IPS-20b (cell line): ENCODE results near the gene CNTROB.

Experiments used
- H3K27ac ChIP-seq: one replicate; pipeline ENCODE4 v1.5.1; 2013; ENCODE audit warnings: low read length
- H3K27me3 ChIP-seq: 2 replicates; pipeline ENCODE4 v1.6.1; 2013; ENCODE audit warnings: mild to moderate bottlenecking, low read length, inconsistent platforms; ENCODE audit not compliant: insufficient read depth
- H3K36me3 ChIP-seq: 2 replicates; pipeline ENCODE4 v1.6.1; 2013; ENCODE audit warnings: low read depth, mild to moderate bottlenecking, inconsistent platforms, low read length, moderate library complexity; ENCODE audit not compliant: insufficient read depth
- H3K4me1 ChIP-seq: 2 replicates; pipeline ENCODE4 v1.6.1; 2013; ENCODE audit warnings: mild to moderate bottlenecking, control low read depth, inconsistent platforms, low read length, moderate library complexity; ENCODE audit not compliant: insufficient read depth
- H3K4me3 ChIP-seq: 2 replicates; pipeline ENCODE4 v1.5.1; 2013; ENCODE audit warnings: mild to moderate bottlenecking, low read length, inconsistent platforms
- H3K9ac ChIP-seq: 2 replicates; pipeline ENCODE4 v1.6.1; 2013; ENCODE audit warnings: low read depth, mild to moderate bottlenecking, inconsistent platforms, low read length, moderate library complexity
- H3K9me3 ChIP-seq: 2 replicates; pipeline ENCODE4 v1.6.1; 2013; ENCODE audit warnings: mild to moderate bottlenecking, low read depth, low read length, inconsistent platforms; ENCODE audit not compliant: insufficient read depth

Gene CNTROB

DNA sequence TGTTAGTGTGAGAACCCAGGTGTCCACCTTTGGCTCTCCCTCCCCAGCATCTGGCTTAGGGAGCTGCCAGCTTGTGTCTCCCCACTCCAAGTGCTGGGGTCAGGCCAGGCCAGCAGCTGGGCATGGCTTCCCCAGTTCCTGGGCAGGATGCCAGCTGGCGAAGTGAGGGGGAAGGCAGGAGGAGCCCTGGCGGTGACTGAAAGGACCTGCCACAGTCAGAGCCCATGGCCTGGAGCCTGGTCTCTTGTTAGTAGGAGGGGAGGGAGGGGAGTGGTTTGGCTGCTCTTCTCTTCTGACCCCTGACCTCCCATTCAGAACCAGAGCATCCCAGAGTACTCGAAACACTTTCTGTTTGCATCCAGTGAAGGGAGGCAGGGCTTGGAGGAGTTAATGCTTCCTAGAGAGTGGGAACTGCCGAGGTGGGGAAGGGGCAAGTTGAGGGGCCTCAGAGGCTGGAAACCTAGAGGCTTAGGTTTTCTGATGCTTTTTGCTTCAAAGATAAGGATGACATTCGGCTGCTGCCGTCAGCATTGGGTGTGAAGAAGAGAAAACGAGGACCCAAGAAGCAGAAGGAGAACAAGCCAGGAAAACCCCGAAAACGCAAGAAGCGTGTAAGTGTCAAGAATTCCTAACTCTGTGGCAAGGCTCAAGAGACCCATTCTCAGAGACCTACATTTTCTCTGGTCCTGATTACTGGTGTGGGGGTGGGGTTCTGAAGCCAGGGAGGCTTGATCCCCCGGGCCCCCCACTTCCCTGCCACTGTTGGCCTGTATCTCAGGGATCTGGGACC lies 42.6 kb upstream of the CNTROB start:
- H3K36me3 ChIP-seq = peaks cover 7% of the 10 kb centered on the region; the same call in 1 of the 2 replicates
- no peak overlapping the region for H3K9ac ChIP-seq

DNA sequence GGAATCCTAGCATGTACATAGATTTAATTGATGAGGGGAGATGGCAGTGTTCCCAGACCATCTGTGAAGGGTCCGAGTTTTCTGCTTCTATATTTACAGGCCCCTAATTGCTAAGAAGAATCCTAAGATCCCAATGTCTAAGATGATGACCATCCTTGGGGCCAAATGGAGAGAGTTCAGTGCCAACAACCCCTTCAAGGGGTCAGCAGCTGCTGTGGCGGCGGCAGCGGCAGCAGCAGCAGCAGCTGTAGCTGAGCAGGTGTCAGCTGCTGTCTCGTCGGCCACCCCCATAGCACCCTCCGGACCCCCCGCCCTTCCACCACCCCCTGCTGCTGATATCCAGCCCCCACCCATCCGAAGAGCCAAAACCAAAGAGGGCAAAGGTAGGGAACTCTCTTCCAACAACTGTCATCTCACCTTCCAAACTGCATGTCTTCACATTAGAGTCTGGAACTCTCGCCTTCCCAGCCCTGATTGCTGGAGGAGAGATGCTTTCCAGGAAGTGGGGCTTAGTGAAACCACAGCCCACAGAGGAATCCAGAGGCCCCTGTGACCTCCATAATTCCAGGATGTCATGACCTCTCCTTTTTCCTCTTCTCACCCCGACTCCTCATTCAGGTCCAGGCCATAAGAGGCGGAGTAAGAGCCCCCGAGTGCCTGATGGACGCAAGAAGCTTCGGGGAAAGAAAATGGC lies 38.7 kb upstream of the CNTROB start:
- Histone ChIP-seq H3K9me3 (no peaks in the 10 kb centered on the region), H3K36me3 (peaks cover 28% of the 10 kb centered on the region), H3K9ac (no peak overlapping the region), H3K4me3 (no peak overlapping the region), H3K27ac (no peak overlapping the region), H3K27me3 (no peaks in the 10 kb centered on the region; the same call in 1 of the 2 replicates), H3K4me1 (peaks cover 10% of the 10 kb centered on the region; the same call in 1 of the 2 replicates)

More for the DNA sequence above, 42.6 kb upstream of the CNTROB start:
- Histone ChIP-seq H3K4me3 (no peak overlapping the region), H3K4me1 (peaks cover 21% of the 10 kb centered on the region; the same call in 1 of the 2 replicates), H3K27ac (no peak overlapping the region), H3K9me3 (no peaks in the 10 kb centered on the region), H3K27me3 (peaks cover 20% of the 10 kb centered on the region; the same call in 1 of the 2 replicates)

DNA sequence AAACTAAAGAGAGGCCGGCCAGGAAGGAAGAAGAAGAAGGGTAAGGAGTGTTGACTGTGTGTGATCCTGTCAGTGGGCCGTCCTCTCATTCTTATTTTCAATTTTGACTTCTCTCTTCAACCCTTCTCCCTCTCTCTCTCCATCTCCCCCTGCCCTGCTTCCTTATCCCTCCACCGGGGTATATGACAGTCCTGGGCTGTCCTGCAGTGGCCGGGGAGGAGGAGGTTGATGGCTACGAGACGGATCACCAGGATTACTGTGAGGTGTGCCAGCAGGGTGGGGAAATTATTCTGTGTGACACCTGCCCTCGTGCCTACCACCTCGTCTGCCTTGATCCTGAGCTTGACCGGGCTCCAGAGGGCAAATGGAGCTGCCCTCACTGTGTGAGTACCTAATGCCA lies 37.8 kb upstream of the CNTROB start:
- H3K9ac ChIP-seq = no peak overlapping the region
- no peaks in the 10 kb centered on the region for H3K9me3 ChIP-seq
- peaks cover 34% of the 10 kb centered on the region for H3K36me3 ChIP-seq
- no peak overlapping the region for H3K27ac ChIP-seq
- no peaks in the 10 kb centered on the region for H3K27me3 ChIP-seq
- no peak overlapping the region for H3K4me3 ChIP-seq
- H3K4me1 ChIP-seq = peaks cover 2% of the 10 kb centered on the region; the same call in 1 of the 2 replicates

DNA sequence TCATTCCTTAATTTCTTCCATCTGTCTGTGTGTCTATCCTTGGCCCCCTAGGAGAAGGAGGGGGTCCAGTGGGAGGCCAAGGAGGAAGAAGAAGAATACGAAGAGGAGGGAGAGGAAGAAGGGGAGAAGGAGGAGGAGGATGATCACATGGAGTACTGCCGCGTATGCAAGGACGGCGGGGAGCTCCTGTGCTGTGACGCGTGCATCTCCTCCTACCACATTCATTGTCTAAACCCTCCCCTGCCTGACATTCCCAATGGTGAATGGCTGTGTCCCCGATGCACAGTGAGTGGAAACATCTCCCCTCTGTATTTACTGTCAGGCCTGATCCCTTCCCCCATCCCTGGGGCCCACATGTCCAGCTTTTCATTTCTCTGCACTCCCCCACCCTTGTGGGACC lies 37.1 kb upstream of the CNTROB start:
- H3K9me3 ChIP-seq = no peaks in the 10 kb centered on the region
- H3K27me3 ChIP-seq = no peaks in the 10 kb centered on the region
- H3K4me1 ChIP-seq = no peaks in the 10 kb centered on the region
- H3K36me3 ChIP-seq = peaks cover 37% of the 10 kb centered on the region
- no peak overlapping the region for H3K27ac ChIP-seq
- no peak overlapping the region for H3K9ac ChIP-seq
- H3K4me3 ChIP-seq = no peak overlapping the region

DNA sequence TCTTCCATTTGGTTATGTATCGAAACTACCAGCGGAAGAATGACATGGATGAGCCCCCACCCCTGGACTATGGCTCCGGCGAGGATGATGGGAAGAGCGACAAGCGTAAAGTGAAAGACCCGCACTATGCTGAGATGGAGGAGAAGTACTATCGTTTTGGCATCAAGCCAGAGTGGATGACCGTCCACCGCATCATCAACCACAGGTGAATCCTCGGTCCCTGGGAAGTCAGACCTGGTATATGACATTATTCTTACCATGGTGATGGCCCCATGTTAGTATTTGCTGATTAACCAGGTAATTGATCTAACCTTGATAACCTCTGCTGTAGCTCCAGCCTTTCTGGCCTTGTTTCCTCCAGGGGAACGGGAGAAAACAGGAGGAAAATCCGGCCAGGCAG lies 34.9 kb upstream of the CNTROB start:
- H3K4me3 ChIP-seq = no peak overlapping the region
- no peaks in the 10 kb centered on the region for H3K27me3 ChIP-seq
- no peak overlapping the region for H3K9ac ChIP-seq
- H3K9me3 ChIP-seq = no peaks in the 10 kb centered on the region
- H3K27ac ChIP-seq = no peak overlapping the region
- no peaks in the 10 kb centered on the region for H3K4me1 ChIP-seq
- peaks cover 51% of the 10 kb centered on the region for H3K36me3 ChIP-seq

DNA sequence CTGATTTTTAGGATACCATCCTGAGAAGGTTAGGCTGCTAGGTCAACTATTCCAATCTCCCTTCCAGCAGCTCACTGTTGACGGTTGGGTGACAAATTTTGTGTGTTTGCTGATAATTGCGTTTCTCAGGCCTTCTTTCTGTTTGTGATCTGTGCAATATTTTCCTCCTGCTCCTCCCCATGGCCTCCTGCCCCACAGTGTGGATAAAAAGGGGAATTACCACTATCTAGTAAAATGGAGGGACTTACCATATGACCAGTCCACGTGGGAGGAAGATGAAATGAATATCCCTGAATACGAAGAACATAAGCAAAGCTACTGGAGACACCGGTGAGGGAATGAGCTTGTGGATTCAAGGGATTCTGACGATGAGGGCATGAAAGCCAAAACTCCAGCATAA lies 34.2 kb upstream of the CNTROB start:
- Histone ChIP-seq H3K27me3 (no peaks in the 10 kb centered on the region), H3K4me3 (no peak overlapping the region), H3K27ac (no peak overlapping the region), H3K36me3 (peaks cover 51% of the 10 kb centered on the region), H3K9me3 (no peaks in the 10 kb centered on the region), H3K4me1 (no peaks in the 10 kb centered on the region), H3K9ac (no peak overlapping the region)

DNA sequence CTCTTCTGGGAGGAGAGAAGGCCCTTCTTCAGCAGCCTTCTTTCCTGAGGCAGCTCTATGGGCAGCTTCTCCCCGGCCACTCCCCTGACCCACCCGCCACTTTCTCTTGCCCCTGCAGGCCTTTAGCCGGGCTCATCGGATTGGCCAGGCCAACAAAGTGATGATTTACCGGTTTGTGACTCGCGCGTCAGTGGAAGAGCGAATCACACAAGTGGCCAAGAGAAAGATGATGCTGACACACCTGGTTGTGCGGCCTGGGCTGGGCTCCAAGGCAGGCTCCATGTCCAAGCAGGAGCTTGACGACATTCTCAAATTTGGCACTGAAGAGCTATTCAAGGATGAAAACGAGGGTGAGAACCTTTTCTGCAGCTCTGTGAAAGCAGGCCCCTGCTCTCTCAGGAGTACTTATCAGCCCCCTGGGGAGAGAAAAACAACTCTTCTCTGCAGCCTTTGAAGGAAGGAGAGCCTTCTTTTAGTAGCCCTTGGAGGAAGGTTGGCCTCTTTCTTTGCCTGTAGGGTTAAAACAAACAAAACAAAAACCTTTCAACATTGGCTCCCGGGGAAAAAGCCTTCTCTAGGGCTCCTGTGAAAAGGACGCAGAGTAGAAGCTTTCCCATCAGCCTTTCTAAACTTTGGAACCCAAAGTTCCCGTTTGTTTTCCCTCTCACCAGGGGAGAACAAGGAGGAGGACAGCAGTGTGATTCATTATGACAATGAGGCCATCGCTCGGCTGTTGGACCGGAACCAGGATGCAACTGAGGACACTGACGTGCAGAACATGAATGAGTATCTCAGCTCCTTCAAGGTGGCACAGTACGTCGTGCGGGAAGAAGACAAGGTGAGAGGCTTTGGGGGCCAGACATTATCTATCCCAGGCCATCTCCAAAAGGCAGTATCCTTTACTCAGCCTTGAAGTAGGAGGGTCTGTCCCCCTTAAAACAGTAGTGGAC lies 28.6 kb upstream of the CNTROB start:
- H3K9ac ChIP-seq = no peak overlapping the region; the same call in 1 of the 2 replicates
- no peaks in the 10 kb centered on the region; the same call in 1 of the 2 replicates for H3K4me1 ChIP-seq
- no peak overlapping the region for H3K4me3 ChIP-seq
- H3K9me3 ChIP-seq = no peaks in the 10 kb centered on the region
- H3K27me3 ChIP-seq = no peaks in the 10 kb centered on the region
- H3K36me3 ChIP-seq = peaks cover 42% of the 10 kb centered on the region
- H3K27ac ChIP-seq = no peak overlapping the region

DNA sequence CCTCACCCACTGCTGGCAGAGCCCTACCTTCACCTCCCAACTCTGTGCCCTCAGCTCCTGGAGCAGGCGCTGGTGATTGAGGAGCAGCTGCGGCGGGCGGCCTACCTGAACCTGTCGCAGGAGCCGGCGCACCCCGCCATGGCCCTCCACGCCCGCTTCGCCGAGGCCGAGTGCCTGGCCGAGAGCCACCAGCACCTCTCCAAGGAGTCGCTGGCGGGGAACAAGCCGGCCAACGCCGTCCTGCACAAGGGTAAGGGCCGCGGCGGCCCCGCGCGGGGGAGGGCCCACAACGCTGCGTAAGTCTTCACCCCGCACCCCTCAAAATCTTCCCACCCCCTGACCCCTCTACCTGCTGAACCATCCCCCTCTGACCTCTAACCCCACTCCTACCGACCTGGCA lies 22.9 kb upstream of the CNTROB start:
- Histone ChIP-seq H3K4me3 (no peak overlapping the region), H3K36me3 (peaks cover 20% of the 10 kb centered on the region; the same call in 1 of the 2 replicates), H3K4me1 (no peaks in the 10 kb centered on the region), H3K27me3 (peaks cover 2% of the 10 kb centered on the region; the same call in 1 of the 2 replicates), H3K9me3 (no peaks in the 10 kb centered on the region), H3K9ac (no peak overlapping the region), H3K27ac (no peak overlapping the region)

DNA sequence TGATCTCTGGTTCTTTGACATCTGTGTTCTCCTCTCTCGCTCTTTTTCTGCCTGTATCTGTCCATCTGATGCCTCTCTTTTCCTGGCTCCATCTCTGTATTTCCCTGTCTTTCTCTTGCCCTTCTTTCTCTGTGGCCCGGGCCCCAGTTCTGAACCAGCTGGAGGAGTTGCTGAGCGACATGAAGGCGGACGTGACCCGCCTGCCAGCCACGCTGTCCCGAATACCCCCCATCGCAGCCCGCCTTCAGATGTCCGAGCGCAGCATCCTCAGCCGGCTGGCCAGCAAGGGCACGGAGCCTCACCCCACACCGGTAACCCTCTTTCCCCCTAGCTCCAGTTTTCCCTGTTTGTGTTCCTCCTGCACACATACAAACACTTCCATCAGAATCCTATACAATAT lies 21.7 kb upstream of the CNTROB start:
- peaks cover 14% of the 10 kb centered on the region for H3K27me3 ChIP-seq
- no peaks in the 10 kb centered on the region for H3K9me3 ChIP-seq
- no peak overlapping the region for H3K27ac ChIP-seq
- 0 out of 2 replicates have a peak, but pooled peaks cover 13% of the 10 kb centered on the region for H3K36me3 ChIP-seq
- no peak overlapping the region for H3K9ac ChIP-seq
- H3K4me3 ChIP-seq = no peak overlapping the region
- H3K4me1 ChIP-seq = no peaks in the 10 kb centered on the region; the same call in 1 of the 2 replicates

DNA sequence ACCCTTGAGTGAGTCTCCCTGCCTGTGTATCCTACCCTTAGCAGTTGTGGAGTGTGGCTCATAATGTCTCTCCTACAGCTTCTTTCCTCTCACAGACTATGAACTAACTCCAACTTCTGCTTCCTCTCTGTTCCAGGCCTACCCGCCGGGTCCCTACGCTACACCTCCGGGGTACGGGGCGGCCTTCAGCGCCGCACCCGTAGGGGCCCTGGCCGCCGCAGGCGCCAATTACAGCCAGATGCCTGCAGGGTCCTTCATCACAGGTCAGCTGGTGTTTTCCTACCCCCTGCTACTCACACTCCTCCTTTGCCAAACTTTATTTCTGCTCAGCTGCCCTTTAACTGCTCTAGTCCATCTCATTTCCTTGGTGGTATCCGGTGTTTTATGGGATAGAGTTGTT lies 21.3 kb upstream of the CNTROB start:
- H3K36me3 ChIP-seq = 0 out of 2 replicates have a peak, but pooled peaks cover 13% of the 10 kb centered on the region
- no peaks in the 10 kb centered on the region; the same call in 1 of the 2 replicates for H3K4me1 ChIP-seq
- no peak overlapping the region for H3K9ac ChIP-seq
- H3K9me3 ChIP-seq = no peaks in the 10 kb centered on the region
- peaks cover 15% of the 10 kb centered on the region for H3K27me3 ChIP-seq
- H3K27ac ChIP-seq = no peak overlapping the region
- no peak overlapping the region for H3K4me3 ChIP-seq

DNA sequence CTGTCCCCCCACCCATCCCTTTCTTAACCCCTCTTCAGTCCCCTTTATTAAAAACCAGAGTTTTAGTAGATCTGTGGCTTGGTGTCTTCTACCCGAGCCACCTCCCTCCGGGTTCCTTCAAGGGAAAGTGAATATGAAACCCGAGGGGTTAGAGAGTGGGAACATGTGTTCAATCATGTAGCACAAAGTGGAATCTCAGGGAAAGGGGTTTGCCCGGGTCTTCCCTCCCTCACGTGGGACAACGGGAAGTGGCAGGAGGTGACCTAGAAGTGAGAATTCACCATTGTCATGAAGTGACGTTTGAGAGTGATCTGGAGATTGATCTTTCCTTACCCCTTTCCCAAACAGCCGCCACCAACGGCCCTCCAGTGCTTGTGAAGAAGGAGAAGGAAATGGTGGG lies 20.9 kb upstream of the CNTROB start:
- H3K36me3 ChIP-seq = 0 out of 2 replicates have a peak, but pooled peaks cover 13% of the 10 kb centered on the region
- H3K27ac ChIP-seq = no peak overlapping the region
- no peaks in the 10 kb centered on the region; the same call in 1 of the 2 replicates for H3K4me1 ChIP-seq

More for the DNA sequence above, 20.9 kb upstream of the CNTROB start:
- peaks cover 17% of the 10 kb centered on the region for H3K27me3 ChIP-seq
- H3K9me3 ChIP-seq = no peaks in the 10 kb centered on the region
- no peak overlapping the region for H3K4me3 ChIP-seq
- no peak overlapping the region for H3K9ac ChIP-seq
